Activated T-cell treated with anti-CD3 and anti-CD28 coated beads, Interleukin-2, amount 50 U/mL, for 72 hours (primary cell): ENCODE measurements around the gene RNF212. TPM values are rescaled to one million over a fixed set of nuclear protein-coding genes. Genes with fewer than 3 reads are reported as not detected.
A peak's percentile ranks its signal among the peaks of the same experiment; 100 is the strongest.
"Not testable (repeated sequence)": the region's sequence is repeated elsewhere in the genome, so short reads cannot be mapped to it uniquely, and the experiment has no call there.

Experiments
- ATAC-seq, 2 donors: fragments of 150-1000 bp; cut with Tn5 transposase; replicated peaks in 1 of 2; 2 replicates each; pipeline ENCODE4 v1.10.0; 2021; ENCODE audit warnings: moderate library complexity in 2 of 2, mild to moderate bottlenecking in 1 of 2
- DNase-seq, 2 donors: peaks; one replicate each; pipeline ENCODE4 v3.0.0; 2021 to 2022; ENCODE audit warnings: mixed read lengths in 1 of 2
- H3K27ac Mint-ChIP-seq: one replicate; pipeline ENCODE4 v1.8.0; 2022; ENCODE audit warnings: mild to moderate bottlenecking, moderate library complexity, mixed read lengths
- H3K27me3 Mint-ChIP-seq: one replicate; pipeline ENCODE4 v1.8.0; 2022; ENCODE audit warnings: low read depth, mixed read lengths
- H3K36me3 Mint-ChIP-seq, 2 donors: one replicate each; pipeline ENCODE4 v1.8.0; 2022; ENCODE audit warnings: mixed read lengths in 2 of 2, mild to moderate bottlenecking in 1 of 2; ENCODE audit not compliant: insufficient read depth in 2 of 2
- H3K4me1 Mint-ChIP-seq: one replicate; pipeline ENCODE4 v1.8.0; 2022; ENCODE audit warnings: low read depth, mixed read lengths
- H3K4me3 Mint-ChIP-seq, 2 donors: one replicate each; pipeline ENCODE4 v1.8.0; 2022; ENCODE audit warnings: mild to moderate bottlenecking in 2 of 2, mixed read lengths in 2 of 2, moderate library complexity in 2 of 2
- H3K9me3 Mint-ChIP-seq, 2 donors: one replicate each; pipeline ENCODE4 v1.8.0; 2022; ENCODE audit warnings: mixed read lengths in 2 of 2
- total RNA-seq, 2 donors: library from RNA; stranded (reverse); gene quantifications; one replicate each; pipeline ENCODE4 v1.2.3, GENCODE V29; 2022

RNF212 gene
- total RNA-seq, 2 donors from 2014 or later, result 2.3 to 3.9 TPM

DNA sequence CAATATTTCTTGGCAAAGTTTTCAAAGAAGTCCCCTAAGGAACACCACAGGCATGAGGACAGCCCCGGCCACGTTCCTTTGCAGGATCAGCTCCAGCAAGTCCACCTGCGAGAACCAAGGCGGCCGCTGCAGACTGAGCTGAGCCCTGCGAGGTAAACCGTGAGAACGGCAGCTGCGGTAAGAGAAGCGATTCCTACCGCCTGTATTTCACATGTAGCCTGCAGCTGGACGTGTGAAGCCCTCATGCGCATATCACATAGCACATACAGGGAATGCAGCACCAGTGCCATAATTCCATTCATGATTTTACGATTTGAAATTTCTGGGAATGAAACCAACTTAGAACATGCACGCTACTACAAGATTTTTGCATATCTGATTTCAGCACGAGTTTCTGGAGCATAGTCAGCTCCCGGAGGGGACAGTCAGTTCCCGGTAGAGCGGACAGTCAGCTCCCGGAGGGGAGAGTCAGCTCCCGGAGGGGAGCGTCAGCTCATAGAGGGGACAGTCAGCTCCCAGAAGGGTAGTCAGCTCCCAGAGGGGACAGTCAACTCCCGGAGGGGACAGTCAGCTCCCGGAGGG lies 60.2 kb downstream of the RNF212 start:
- H3K27ac Mint-ChIP-seq, result no peak overlapping the region

DNA sequence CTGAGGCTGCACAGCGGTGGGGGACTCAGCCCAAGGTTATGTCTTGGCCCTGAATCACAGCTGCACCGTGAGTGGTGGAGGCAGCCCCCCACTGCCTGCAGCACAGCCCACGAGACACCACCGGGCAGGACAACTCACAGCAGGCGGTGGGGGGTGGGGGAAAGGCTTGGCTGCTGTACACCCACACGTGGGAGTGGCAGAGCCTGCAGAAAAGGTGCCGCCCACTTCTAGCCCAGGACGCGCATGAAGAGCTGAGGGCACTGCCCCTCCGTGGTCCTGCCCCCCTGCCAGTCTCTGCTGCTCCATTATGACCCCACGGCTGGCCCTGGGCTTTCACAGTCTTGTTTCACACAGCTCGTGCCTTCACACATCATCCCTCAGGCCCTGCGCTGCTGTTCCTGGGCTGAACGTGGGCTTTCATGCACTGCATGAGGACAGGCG lies 61.1 kb downstream of the RNF212 start:
- Mint-ChIP-seq H3K27me3 (peaks cover 8% of the 10 kb centered on the region), H3K4me1 (peaks cover 20% of the 10 kb centered on the region), H3K36me3 (no peaks in the 10 kb centered on the region), H3K4me3 (no peak overlapping the region), H3K9me3 (peaks cover 0 to 1% of the 10 kb centered on the region in 2 donors), H3K27ac (no peak overlapping the region)
- ATAC-seq (no peak), DNase-seq (no peak)

More for the DNA sequence above, 60.2 kb downstream of the RNF212 start:
- Mint-ChIP-seq H3K9me3 (peaks cover 0 to 1% of the 10 kb centered on the region in 2 donors), H3K27me3 (no peaks in the 10 kb centered on the region), H3K4me1 (peaks cover 20% of the 10 kb centered on the region), H3K36me3 (no peaks in the 10 kb centered on the region), H3K4me3 (no peak overlapping the region)
- ATAC-seq (no peak), DNase-seq (no peak)

DNA sequence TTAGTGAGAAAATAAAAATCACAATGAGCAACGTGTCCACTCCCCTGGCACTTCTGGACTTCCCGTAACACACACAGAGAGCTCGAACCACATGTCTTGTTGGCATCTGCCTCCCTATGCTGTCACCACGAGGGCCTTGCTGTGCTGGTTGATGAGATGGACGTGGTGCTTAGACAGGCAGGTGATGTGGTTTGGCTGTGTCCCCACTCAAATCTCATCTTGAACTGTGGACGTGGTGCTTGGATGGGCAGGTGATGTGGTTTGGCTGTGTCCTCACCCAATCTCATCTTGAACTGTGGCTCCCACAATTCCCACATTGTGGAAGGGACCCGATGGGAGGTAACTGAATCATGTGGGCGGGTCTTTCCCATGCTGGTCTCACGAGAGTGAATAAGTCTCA lies 61.9 kb downstream of the RNF212 start:
- Mint-ChIP-seq H3K36me3 (peaks cover 0 to 2% of the 10 kb centered on the region in 2 donors), H3K27me3 (peaks cover 14% of the 10 kb centered on the region), H3K9me3 (peaks cover 0 to 1% of the 10 kb centered on the region in 2 donors), H3K27ac (no peak overlapping the region), H3K4me3 (no peak overlapping the region), H3K4me1 (peaks cover 19% of the 10 kb centered on the region)
- ATAC-seq, result no peak
- DNase-seq, result no peak

DNA sequence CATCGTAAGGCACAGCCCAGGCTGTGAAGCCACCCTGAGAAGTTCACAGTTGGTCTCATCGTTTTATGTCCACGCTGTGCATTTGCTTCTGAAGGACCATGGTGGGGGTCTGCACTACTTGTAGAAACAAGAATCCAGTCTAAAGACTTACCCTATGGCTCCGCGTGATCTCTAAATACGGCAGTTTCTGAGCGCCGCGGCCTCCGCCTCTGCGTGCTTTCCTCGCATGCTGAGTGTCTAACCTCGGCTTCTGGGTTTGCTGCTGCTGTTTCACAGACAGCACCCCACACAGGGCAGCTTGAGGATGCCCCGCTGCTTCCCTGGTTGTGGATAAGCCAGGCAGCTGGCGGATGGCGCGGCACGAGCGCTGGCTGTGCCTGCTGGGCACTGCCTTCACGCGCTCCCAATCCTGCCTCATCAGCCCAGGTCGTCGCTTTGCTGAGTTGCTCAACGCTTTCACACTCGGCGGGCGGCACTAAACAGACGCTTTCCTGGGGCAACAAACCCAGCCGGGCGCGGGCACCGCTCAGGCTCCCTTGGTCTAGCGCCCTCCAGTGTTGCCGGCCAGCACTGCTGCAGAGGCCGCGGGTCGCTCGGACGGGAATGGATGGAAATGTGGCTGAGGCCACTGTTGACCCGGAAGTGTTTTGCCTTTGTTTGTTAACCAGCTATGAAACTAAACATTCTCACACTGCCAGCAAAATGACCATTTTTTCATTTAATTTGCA lies 62.7 kb downstream of the RNF212 start:
- ATAC-seq, result no peak
- Mint-ChIP-seq H3K36me3 (peaks cover 0 to 2% of the 10 kb centered on the region in 2 donors), H3K27me3 (peaks cover 14% of the 10 kb centered on the region), H3K4me3 (no peak overlapping the region), H3K4me1 (peaks cover 11% of the 10 kb centered on the region), H3K27ac (no peak overlapping the region), H3K9me3 (peaks cover 0 to 1% of the 10 kb centered on the region in 2 donors)
- DNase-seq, result no peak

DNA sequence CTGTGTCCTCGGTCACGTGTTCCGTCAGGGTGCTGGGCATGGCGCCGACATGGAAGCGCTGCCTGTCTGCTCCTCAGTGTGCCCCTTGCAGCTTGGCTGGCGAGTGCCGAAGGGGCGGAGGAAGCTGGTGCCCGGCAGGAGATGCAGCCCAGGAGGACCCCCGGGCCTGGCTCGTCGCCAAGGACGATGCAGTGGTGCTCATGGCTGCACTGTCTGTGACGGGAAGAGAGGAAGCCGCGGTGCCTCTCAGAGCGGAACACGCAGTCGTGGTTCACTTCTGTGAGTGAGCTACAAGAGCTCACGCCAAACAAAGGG lies 63.8 kb downstream of the RNF212 start:
- peaks cover 8% of the 10 kb centered on the region for H3K4me1 Mint-ChIP-seq
- no peak for DNase-seq
- peaks cover 0 to 2% of the 10 kb centered on the region in 2 donors for H3K36me3 Mint-ChIP-seq
- H3K27me3 Mint-ChIP-seq, result peaks cover 24% of the 10 kb centered on the region
- no peak for ATAC-seq
- H3K4me3 Mint-ChIP-seq, result no peak overlapping the region
- H3K9me3 Mint-ChIP-seq, result peaks cover 0 to 1% of the 10 kb centered on the region in 2 donors
- H3K27ac Mint-ChIP-seq, result no peak overlapping the region

DNA sequence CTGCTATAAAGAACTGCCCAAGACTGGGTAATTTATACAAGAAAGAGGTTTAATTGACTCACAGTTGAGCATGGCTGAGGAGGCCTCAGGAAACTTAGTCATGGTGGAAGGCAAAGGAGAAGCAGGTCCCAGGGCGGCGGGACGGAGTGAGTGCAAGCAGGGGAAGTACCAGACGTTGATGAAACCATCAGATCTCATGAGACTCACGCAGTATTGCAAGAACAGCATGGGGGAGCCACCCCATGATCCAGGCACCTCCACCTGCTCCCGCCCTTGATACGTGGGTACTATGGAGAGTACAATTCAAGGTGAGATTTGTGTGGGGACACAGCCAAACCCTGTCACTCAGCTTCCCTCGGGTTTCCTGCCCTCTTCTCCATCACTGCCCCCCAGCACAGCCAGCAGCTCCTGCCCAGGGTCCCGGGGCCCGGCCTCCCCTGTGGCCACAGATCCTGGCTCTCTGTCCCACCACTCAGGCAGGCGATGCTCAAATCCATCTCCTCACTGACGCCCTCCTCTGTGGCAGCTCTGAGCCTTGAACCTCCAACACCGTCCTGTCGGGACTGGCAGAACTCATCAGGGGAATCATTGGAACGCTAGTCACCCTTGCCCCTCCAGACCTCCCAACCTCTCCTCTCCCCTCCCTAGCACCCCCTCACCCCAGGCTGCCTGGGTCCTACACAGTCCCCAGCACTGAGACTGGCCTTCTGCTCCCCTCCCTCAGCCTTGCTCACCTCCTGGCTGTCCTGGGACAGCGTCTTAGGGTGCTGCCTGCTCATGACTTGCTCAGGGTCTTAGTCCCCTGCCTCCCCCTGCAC lies 64.4 kb downstream of the RNF212 start:
- H3K4me1 Mint-ChIP-seq, result peaks cover 8% of the 10 kb centered on the region
- peak; percentile 76 to 77 for ATAC-seq
- H3K27ac Mint-ChIP-seq, result no peak overlapping the region
- H3K9me3 Mint-ChIP-seq, result peaks cover 0 to 1% of the 10 kb centered on the region in 2 donors
- peak; percentile 34 to 41 for DNase-seq
- peaks cover 24% of the 10 kb centered on the region for H3K27me3 Mint-ChIP-seq
- H3K4me3 Mint-ChIP-seq, result peak overlapping the region in 1 of 2 donors; percentile 0
- H3K36me3 Mint-ChIP-seq, result peaks cover 0 to 2% of the 10 kb centered on the region in 2 donors

DNA sequence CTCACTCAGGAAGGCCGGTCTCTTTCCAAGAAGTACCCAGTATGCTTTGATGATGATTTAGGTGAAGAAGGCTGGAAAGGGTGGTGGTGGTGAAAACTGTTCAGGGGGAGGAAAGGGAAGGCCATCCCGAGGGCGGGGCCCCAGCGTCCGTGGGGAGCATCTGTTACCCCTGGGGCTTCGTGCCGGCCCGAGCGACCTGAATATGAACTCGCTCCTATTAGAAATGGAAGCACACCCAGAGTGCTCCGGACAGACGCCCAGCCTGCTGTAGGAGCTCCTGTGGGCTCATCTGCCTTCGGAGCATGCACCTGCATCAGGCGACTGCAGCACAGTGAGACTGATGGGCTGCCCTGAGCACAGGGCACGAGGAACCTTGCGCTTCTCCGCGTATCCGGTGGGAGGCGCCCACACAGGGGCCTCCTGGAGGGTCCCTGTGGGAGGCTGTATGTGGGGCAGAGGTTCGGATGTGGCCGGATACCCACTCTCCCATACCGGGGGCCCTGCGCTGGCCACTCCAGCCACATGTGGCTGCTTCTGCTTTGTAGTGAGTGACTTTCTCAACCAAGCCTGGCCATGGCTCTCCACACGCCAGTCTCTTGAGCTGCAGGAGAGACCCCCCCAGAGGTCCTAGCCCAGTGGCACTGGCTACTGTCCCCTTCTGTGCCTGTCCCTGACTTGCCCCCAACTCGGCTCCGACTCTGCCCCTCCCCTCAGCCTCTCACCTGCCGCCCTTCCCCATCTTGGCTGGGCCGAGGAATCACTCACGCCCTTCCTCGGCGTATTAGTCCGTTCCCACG lies 65.2 kb downstream of the RNF212 start:
- Mint-ChIP-seq H3K36me3 (peaks cover 0 to 2% of the 10 kb centered on the region in 2 donors), H3K27me3 (peaks cover 24% of the 10 kb centered on the region), H3K4me3 (peak overlapping the region in 1 of 2 donors; percentile 0), H3K4me1 (peaks cover 8% of the 10 kb centered on the region), H3K27ac (no peak overlapping the region), H3K9me3 (peaks cover under 1 to 1% of the 10 kb centered on the region in 2 donors)
- DNase-seq, result no peak
- peak in 1 of 2 donors; percentile 4 for ATAC-seq

DNA sequence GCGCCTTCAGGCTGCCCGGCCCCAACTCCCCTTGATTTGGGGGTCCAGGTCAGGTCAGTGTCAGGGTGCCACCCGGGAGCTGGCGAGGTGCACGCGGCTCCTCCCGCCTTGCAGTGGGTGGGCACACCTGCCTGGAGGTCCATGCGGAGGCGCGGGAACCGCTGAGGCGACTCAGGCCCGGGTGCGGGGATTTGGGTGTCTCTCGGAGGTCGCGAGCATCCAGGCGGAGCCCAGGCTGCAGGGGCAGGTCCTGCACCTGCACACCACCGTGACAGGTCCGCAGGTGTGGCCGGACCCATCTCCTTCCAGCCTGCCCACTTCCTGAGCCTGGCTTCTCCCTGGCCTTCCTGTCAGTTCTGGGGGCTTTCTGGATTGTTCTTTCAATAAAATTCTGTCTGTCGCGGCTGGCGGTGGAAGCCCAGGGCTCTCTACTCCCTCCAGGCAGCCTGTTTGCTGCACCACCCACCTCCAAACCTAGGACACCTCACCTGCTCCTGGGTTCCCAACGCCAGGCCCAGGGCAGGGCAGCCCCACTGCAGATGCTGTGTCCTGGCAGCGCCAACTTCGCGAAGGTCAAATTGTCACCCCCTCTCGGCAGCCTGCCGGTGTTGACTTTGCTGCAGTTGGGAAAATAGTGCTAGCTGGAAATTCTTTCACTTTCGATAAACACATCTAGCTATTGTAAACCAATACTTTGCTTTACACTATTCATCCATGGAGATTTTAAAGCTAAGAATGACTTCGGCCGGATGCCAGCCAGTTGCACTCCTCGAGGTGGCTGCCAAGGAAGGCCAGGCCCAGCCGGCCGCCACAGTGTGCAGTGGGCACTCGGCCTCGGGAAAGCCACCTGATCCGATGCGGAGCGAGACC lies 66.0 kb downstream of the RNF212 start:
- peaks cover 24% of the 10 kb centered on the region for H3K27me3 Mint-ChIP-seq
- peaks cover 1 to 2% of the 10 kb centered on the region in 2 donors for H3K9me3 Mint-ChIP-seq
- ATAC-seq (no peak), DNase-seq (no peak)
- peaks cover 8% of the 10 kb centered on the region for H3K4me1 Mint-ChIP-seq
- H3K27ac Mint-ChIP-seq, result no peak overlapping the region
- peaks cover 0 to 2% of the 10 kb centered on the region in 2 donors for H3K36me3 Mint-ChIP-seq
- no peak overlapping the region for H3K4me3 Mint-ChIP-seq

DNA sequence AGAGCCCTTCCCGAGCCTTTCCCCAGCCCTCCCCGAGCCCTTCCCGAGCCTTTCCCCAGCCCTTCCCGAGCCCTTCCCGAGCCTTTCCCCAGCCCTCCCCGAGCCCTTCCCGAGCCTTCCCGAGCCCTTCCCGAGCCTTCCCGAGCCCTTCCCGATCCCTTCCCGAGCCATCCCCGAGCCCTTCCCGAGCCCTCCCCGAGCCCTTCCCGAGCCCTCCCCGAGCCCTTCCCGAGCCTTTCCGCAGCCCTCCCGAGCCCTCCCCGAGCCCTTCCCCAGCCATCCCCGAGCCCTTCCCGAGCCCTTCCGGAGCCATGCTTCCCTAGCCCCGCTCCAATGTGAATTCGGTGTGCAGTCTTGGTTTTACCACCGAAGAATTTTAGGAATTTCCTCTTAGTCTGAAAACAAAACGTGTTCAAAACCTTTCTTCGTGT lies 66.8 kb downstream of the RNF212 start:
- not testable (repeated sequence) for H3K27ac Mint-ChIP-seq, H3K9me3 Mint-ChIP-seq, H3K4me1 Mint-ChIP-seq, H3K4me3 Mint-ChIP-seq, H3K36me3 Mint-ChIP-seq, ATAC-seq, DNase-seq
- H3K27me3 Mint-ChIP-seq, result peaks cover 24% of the 10 kb centered on the region

DNA sequence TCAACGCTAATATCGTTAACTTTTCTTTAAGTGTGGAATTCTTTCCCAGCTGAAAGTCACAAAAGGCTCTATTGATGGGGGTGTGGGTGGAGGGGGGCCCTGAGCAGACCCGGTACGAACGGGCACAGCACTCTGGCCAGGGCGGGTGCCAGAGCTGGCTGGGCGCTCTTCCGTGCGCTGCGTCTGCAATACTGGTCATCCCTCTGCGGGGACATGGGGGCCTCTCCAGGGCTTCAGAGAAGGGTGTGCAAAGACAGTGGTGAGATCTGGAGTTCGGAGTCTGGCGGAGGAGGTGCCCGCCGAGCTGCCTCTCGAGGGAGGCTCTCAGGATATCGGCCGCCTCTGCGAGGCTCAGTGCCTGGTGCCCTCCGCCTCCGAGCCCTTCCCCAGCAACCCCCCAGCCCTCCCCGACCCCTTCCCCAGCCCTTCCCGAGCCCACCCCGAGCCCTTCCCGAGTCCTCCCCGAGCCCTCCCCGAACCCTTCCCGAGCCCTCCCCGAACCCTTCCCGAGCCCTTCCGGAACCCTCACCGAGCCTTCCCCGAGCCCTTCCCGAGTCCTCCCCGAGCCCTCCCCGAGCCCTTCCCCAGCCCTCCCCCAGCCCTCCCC lies 67.7 kb downstream of the RNF212 start:
- H3K9me3 Mint-ChIP-seq, result peaks cover 0 to 2% of the 10 kb centered on the region in 2 donors
- DNase-seq (no peak), ATAC-seq (no peak)
- H3K4me3 Mint-ChIP-seq, result no peak overlapping the region
- peaks cover 24% of the 10 kb centered on the region for H3K27me3 Mint-ChIP-seq
- no peak overlapping the region for H3K27ac Mint-ChIP-seq
- H3K4me1 Mint-ChIP-seq, result peaks cover 8% of the 10 kb centered on the region
- peaks cover 0 to 2% of the 10 kb centered on the region in 2 donors for H3K36me3 Mint-ChIP-seq

DNA sequence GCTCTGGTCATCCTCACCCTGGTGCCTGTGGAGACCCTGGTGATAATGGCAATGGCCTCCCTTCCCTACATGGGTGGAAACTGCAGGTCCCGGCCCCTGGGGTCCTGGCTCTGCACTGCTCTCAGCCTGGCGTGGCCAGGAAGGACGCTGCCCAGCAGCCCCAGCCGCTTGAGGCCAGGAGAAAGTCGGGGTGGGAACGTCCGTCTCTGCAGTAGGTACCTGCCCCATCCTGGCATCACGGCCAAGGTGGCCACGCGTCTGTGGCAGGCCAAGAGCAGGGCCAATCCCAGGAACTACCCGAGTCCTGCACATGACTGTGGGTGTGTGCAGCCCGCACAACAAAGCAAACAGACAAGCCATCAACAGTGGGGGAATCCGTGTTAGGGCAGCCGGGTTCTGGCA lies 68.2 kb downstream of the RNF212 start:
- ATAC-seq (no peak), DNase-seq (no peak)
- Mint-ChIP-seq H3K4me3 (no peak overlapping the region), H3K36me3 (peaks cover 0 to 2% of the 10 kb centered on the region in 2 donors), H3K9me3 (peaks cover 0 to 2% of the 10 kb centered on the region in 2 donors), H3K27me3 (peaks cover 24% of the 10 kb centered on the region), H3K4me1 (peaks cover 8% of the 10 kb centered on the region), H3K27ac (no peak overlapping the region)
